Mesodermal cell (in vitro differentiated cells): Measurements from ENCODE around the gene UTP14A.

Experiments
- H3K27ac ChIP-seq: 2 replicates; pipeline ENCODE4 v1.7.0; 2013; ENCODE audit warnings: mild to moderate bottlenecking, low read depth, low read length, moderate library complexity; ENCODE audit not compliant: severe bottlenecking
- H3K36me3 ChIP-seq: 2 replicates; pipeline ENCODE4 v1.7.1; 2013; ENCODE audit warnings: mild to moderate bottlenecking, low read length, moderate library complexity; ENCODE audit not compliant: control insufficient read depth, insufficient read depth
- H3K4me1 ChIP-seq: one replicate; pipeline ENCODE4 v1.7.1; 2013; ENCODE audit warnings: mild to moderate bottlenecking, low read length; ENCODE audit not compliant: insufficient read depth, control insufficient read depth, poor library complexity, severe bottlenecking
- H3K4me3 ChIP-seq: 2 replicates; pipeline ENCODE4 v1.7.0; 2013; ENCODE audit warnings: low read length, control low read depth, mild to moderate bottlenecking; ENCODE audit not compliant: insufficient read depth, poor library complexity, severe bottlenecking; ENCODE audit errors: extremely low read depth
- H3K9me3 ChIP-seq: 2 replicates; pipeline ENCODE4 v1.7.1; 2013; ENCODE audit warnings: mild to moderate bottlenecking, low read length, moderate library complexity; ENCODE audit not compliant: control insufficient read depth
- WGBS, 2 experiments: methylation state at CpG; one replicate each; pipeline ENCODE4 v1.1.5; 2013; ENCODE audit warnings: missing lambda C conversion rate in 2 of 2; ENCODE audit not compliant: insufficient coverage in 2 of 2; 5-methylcytosine and 5-hydroxymethylcytosine counted together

Gene UTP14A

GRCh38 chrX:129953334-129953648, 47.3 kb downstream of the UTP14A start:
- Histone ChIP-seq H3K9me3 (no peaks in the 10 kb centered on the region), H3K4me1 (no peaks in the 10 kb centered on the region), H3K27ac (no peak overlapping the region), H3K4me3 (peak overlapping the region; percentile 25), H3K36me3 (no peaks in the 10 kb centered on the region)
- no CpG with 5 or more reads among the region's 18 CpGs for WGBS, 2 experiments

- no peaks in the 10 kb centered on the region for H3K36me3 ChIP-seq
- H3K4me3 ChIP-seq, result no peak overlapping the region
- H3K27ac ChIP-seq, result no peak overlapping the region
- no peaks in the 10 kb centered on the region for H3K9me3 ChIP-seq
- 40% methylated on average over 1 of the region's 4 CpGs; no CpG with 5 or more reads in 1 of the 2 experiments for WGBS, 2 experiments
- H3K4me1 ChIP-seq, result peaks cover 1% of the 10 kb centered on the region
Measured at GRCh38 chrX:129953881-129954280, 47.9 kb downstream of the UTP14A start.

- no peak overlapping the region for H3K4me3 ChIP-seq
- H3K36me3 ChIP-seq, result no peaks in the 10 kb centered on the region
- H3K4me1 ChIP-seq, result peaks cover 7% of the 10 kb centered on the region
- no peaks in the 10 kb centered on the region for H3K9me3 ChIP-seq
- WGBS, 2 experiments, result 80% methylated on average over 1 of the region's 3 CpGs; no CpG with 5 or more reads in 1 of the 2 experiments
- H3K27ac ChIP-seq, result no peak overlapping the region
Measured at GRCh38 chrX:129954804-129955203, 48.8 kb downstream of the UTP14A start.

GRCh38 chrX:129955682-129956081, 49.7 kb downstream of the UTP14A start:
- no peaks in the 10 kb centered on the region for H3K9me3 ChIP-seq
- H3K27ac ChIP-seq, result no peak overlapping the region
- H3K36me3 ChIP-seq, result no peaks in the 10 kb centered on the region
- 95 to 100% methylated on average over 1 to 2 of the region's 3 CpGs for WGBS, 2 experiments
- peaks cover 7% of the 10 kb centered on the region for H3K4me1 ChIP-seq
- no peak overlapping the region for H3K4me3 ChIP-seq

- Histone ChIP-seq H3K4me3 (no peak overlapping the region), H3K27ac (no peak overlapping the region), H3K36me3 (no peaks in the 10 kb centered on the region), H3K9me3 (no peaks in the 10 kb centered on the region), H3K4me1 (peaks cover 7% of the 10 kb centered on the region)
- 67% methylated on average over 5 of the region's 10 CpGs; no CpG with 5 or more reads in 1 of the 2 experiments for WGBS, 2 experiments
Measured at GRCh38 chrX:129956145-129956544, 50.2 kb downstream of the UTP14A start.

GRCh38 chrX:129956765-129957164, 50.8 kb downstream of the UTP14A start:
- H3K4me3 ChIP-seq, result peak overlapping the region; percentile 25
- 0% methylated on average over 6 of the region's 20 CpGs; no CpG with 5 or more reads in 1 of the 2 experiments for WGBS, 2 experiments
- peaks cover 7% of the 10 kb centered on the region for H3K4me1 ChIP-seq

GRCh38 chrX:129957241-129958082, 51.5 kb downstream of the UTP14A start:
- Histone ChIP-seq H3K9me3 (no peaks in the 10 kb centered on the region), H3K4me1 (peaks cover 7% of the 10 kb centered on the region), H3K36me3 (no peaks in the 10 kb centered on the region), H3K4me3 (peak overlapping the region; percentile 25), H3K27ac (no peak overlapping the region)
- WGBS, 2 experiments, result 1 to 3% methylated on average over 10 to 21 of the region's 56 CpGs

More at GRCh38 chrX:129956765-129957164, 50.8 kb downstream of the UTP14A start:
- H3K36me3 ChIP-seq, result no peaks in the 10 kb centered on the region
- no peaks in the 10 kb centered on the region for H3K9me3 ChIP-seq
- no peak overlapping the region for H3K27ac ChIP-seq

- H3K4me3 ChIP-seq, result no peak overlapping the region
- 40% methylated on average over 1 of the region's 7 CpGs; no CpG with 5 or more reads in 1 of the 2 experiments for WGBS, 2 experiments
- H3K9me3 ChIP-seq, result no peaks in the 10 kb centered on the region
- H3K36me3 ChIP-seq, result no peaks in the 10 kb centered on the region
- H3K27ac ChIP-seq, result no peak overlapping the region
- H3K4me1 ChIP-seq, result peaks cover 8% of the 10 kb centered on the region
Measured at GRCh38 chrX:129958083-129958465, 52.1 kb downstream of the UTP14A start.

GRCh38 chrX:129958814-129959492, 53.0 kb downstream of the UTP14A start:
- WGBS, 2 experiments, result 20 to 27% methylated on average over 1 to 3 of the region's 13 CpGs
- no peak overlapping the region for H3K27ac ChIP-seq
- no peaks in the 10 kb centered on the region for H3K9me3 ChIP-seq
- no peaks in the 10 kb centered on the region for H3K36me3 ChIP-seq
- peaks cover 12% of the 10 kb centered on the region for H3K4me1 ChIP-seq
- H3K4me3 ChIP-seq, result no peak overlapping the region

GRCh38 chrX:129959493-129959832, 53.5 kb downstream of the UTP14A start:
- no peaks in the 10 kb centered on the region for H3K36me3 ChIP-seq
- peaks cover 12% of the 10 kb centered on the region for H3K4me1 ChIP-seq
- no peak overlapping the region for H3K27ac ChIP-seq
- H3K9me3 ChIP-seq, result no peaks in the 10 kb centered on the region
- no peak overlapping the region for H3K4me3 ChIP-seq
- WGBS, 2 experiments, result 0 to 3% methylated on average over 4 to 19 of the region's 19 CpGs
